Memory B cell (primary cell): ENCODE measurements around the gene ABHD14A.

Source experiments
- ATAC-seq: fragments of 150-1000 bp; cut with Tn5 transposase; 2 replicates; pipeline ENCODE4 v1.10.0; 2021; ENCODE audit warnings: low read depth, mild to moderate bottlenecking, moderate library complexity
- DNase-seq, 2 donors: peaks; one replicate each; pipeline ENCODE4 v3.0.0; 2022; ENCODE audit warnings: low spot score in 2 of 2
- H3K27ac Mint-ChIP-seq: one replicate; pipeline ENCODE4 v1.8.0; 2022; ENCODE audit warnings: mild to moderate bottlenecking, moderate library complexity, mixed read lengths
- H3K27me3 Mint-ChIP-seq: one replicate; pipeline ENCODE4 v1.8.0; 2022; ENCODE audit warnings: mixed read lengths
- H3K36me3 Mint-ChIP-seq: one replicate; pipeline ENCODE4 v1.8.0; 2022; ENCODE audit warnings: mild to moderate bottlenecking, mixed read lengths
- H3K4me1 Mint-ChIP-seq: one replicate; pipeline ENCODE4 v1.8.0; 2022; ENCODE audit warnings: mixed read lengths
- H3K4me3 Mint-ChIP-seq: one replicate; pipeline ENCODE4 v1.8.0; 2022; ENCODE audit warnings: mild to moderate bottlenecking, moderate library complexity, mixed read lengths
- H3K9me3 Mint-ChIP-seq: one replicate; pipeline ENCODE4 v1.8.0; 2022; ENCODE audit warnings: mixed read lengths

Gene ABHD14A

GRCh38 chr3:51935886-51936755 lies 38.7 kb upstream of the ABHD14A start:
- DNase-seq (no peak), ATAC-seq (no peak)
- H3K9me3 Mint-ChIP-seq, result no peaks in the 10 kb centered on the region
- no peak overlapping the region for H3K27ac Mint-ChIP-seq
- peaks cover 29% of the 10 kb centered on the region for H3K36me3 Mint-ChIP-seq
- peaks cover 8% of the 10 kb centered on the region for H3K4me1 Mint-ChIP-seq
- H3K27me3 Mint-ChIP-seq, result no peaks in the 10 kb centered on the region
- H3K4me3 Mint-ChIP-seq, result no peak overlapping the region

- H3K4me1 Mint-ChIP-seq, result peaks cover 8% of the 10 kb centered on the region
- ATAC-seq (no peak), DNase-seq (no peak)
- H3K9me3 Mint-ChIP-seq, result no peaks in the 10 kb centered on the region
- H3K27ac Mint-ChIP-seq, result no peak overlapping the region
- no peak overlapping the region for H3K4me3 Mint-ChIP-seq
- peaks cover 26% of the 10 kb centered on the region for H3K36me3 Mint-ChIP-seq
- H3K27me3 Mint-ChIP-seq, result no peaks in the 10 kb centered on the region
Observed at GRCh38 chr3:51937014-51937413, 37.9 kb upstream of the ABHD14A start.

- Mint-ChIP-seq H3K27me3 (no peaks in the 10 kb centered on the region), H3K9me3 (no peaks in the 10 kb centered on the region), H3K27ac (no peak overlapping the region), H3K36me3 (peaks cover 24% of the 10 kb centered on the region), H3K4me3 (no peak overlapping the region), H3K4me1 (peaks cover 9% of the 10 kb centered on the region)
- ATAC-seq (no peak), DNase-seq (no peak)
Observed at GRCh38 chr3:51937611-51938450, 37.0 kb upstream of the ABHD14A start.

GRCh38 chr3:51938780-51939425 lies 36.0 kb upstream of the ABHD14A start:
- ATAC-seq, result no peak
- no peaks in the 10 kb centered on the region for H3K27me3 Mint-ChIP-seq
- H3K27ac Mint-ChIP-seq, result no peak overlapping the region
- peaks cover 11% of the 10 kb centered on the region for H3K4me1 Mint-ChIP-seq
- no peak overlapping the region for H3K4me3 Mint-ChIP-seq
- H3K36me3 Mint-ChIP-seq, result peaks cover 16% of the 10 kb centered on the region
- no peaks in the 10 kb centered on the region for H3K9me3 Mint-ChIP-seq
- no peak for DNase-seq

- DNase-seq (no peak), ATAC-seq (no peak)
- no peaks in the 10 kb centered on the region for H3K9me3 Mint-ChIP-seq
- H3K27ac Mint-ChIP-seq, result no peak overlapping the region
- H3K4me1 Mint-ChIP-seq, result peaks cover 11% of the 10 kb centered on the region
- H3K27me3 Mint-ChIP-seq, result no peaks in the 10 kb centered on the region
- H3K36me3 Mint-ChIP-seq, result peaks cover 18% of the 10 kb centered on the region
- peak overlapping the region; percentile 88 for H3K4me3 Mint-ChIP-seq
Observed at GRCh38 chr3:51940648-51941462, 34.0 kb upstream of the ABHD14A start.

GRCh38 chr3:51941463-51941797 lies 33.4 kb upstream of the ABHD14A start:
- DNase-seq, result no peak
- H3K4me1 Mint-ChIP-seq, result peaks cover 11% of the 10 kb centered on the region
- H3K9me3 Mint-ChIP-seq, result no peaks in the 10 kb centered on the region
- peak overlapping the region; percentile 53 for H3K27ac Mint-ChIP-seq
- no peak for ATAC-seq
- H3K27me3 Mint-ChIP-seq, result no peaks in the 10 kb centered on the region
- peak overlapping the region; percentile 88 for H3K4me3 Mint-ChIP-seq
- peaks cover 15% of the 10 kb centered on the region for H3K36me3 Mint-ChIP-seq

GRCh38 chr3:51941798-51942602 lies 32.9 kb upstream of the ABHD14A start, which contains the start of the genes PARP3 and RRP9:
TSS of gene PARP3 (plus strand) at chr3:51942363. CDS start at chr3:51943356, 993 bp downstream.
TSS of gene RRP9 (minus strand) at chr3:51941904. CDS start at chr3:51941867, 37 bp downstream.
- Mint-ChIP-seq H3K27me3 (no peaks in the 10 kb centered on the region), H3K4me3 (peak within 1 kb of the TSS; percentile 88), H3K9me3 (no peaks in the 10 kb centered on the region), H3K27ac (peak within 1 kb of the TSS; percentile 53), H3K36me3 (peaks cover 16% of the 10 kb centered on the region), H3K4me1 (peaks cover 11% of the 10 kb centered on the region)
- ATAC-seq, result peak; percentile 87
- DNase-seq, result peak; percentile 93 to 98

- no peaks in the 10 kb centered on the region for H3K27me3 Mint-ChIP-seq
- ATAC-seq (peak; percentile 45), DNase-seq (peak; percentile 55 to 59)
- peak overlapping the region; percentile 53 for H3K27ac Mint-ChIP-seq
- no peaks in the 10 kb centered on the region for H3K9me3 Mint-ChIP-seq
- peaks cover 11% of the 10 kb centered on the region for H3K4me1 Mint-ChIP-seq
- H3K4me3 Mint-ChIP-seq, result peak overlapping the region; percentile 88
- H3K36me3 Mint-ChIP-seq, result peaks cover 12% of the 10 kb centered on the region
Observed at GRCh38 chr3:51942603-51943450, 32.0 kb upstream of the ABHD14A start.

GRCh38 chr3:51943451-51944391 lies 31.1 kb upstream of the ABHD14A start:
- Mint-ChIP-seq H3K4me3 (peak overlapping the region; percentile 19), H3K27me3 (no peaks in the 10 kb centered on the region), H3K4me1 (peaks cover 11% of the 10 kb centered on the region), H3K9me3 (no peaks in the 10 kb centered on the region), H3K27ac (no peak overlapping the region), H3K36me3 (peaks cover 8% of the 10 kb centered on the region)
- DNase-seq, result no peak
- ATAC-seq, result no peak

GRCh38 chr3:51944451-51945021 lies 30.3 kb upstream of the ABHD14A start:
- no peak for ATAC-seq
- Mint-ChIP-seq H3K4me3 (no peak overlapping the region), H3K9me3 (no peaks in the 10 kb centered on the region), H3K36me3 (peaks cover 8% of the 10 kb centered on the region), H3K27ac (no peak overlapping the region), H3K27me3 (no peaks in the 10 kb centered on the region), H3K4me1 (peaks cover 9% of the 10 kb centered on the region)
- no peak for DNase-seq
